ENCODE data around the gene XYLT1.

The XYLT1 gene

DNA sequence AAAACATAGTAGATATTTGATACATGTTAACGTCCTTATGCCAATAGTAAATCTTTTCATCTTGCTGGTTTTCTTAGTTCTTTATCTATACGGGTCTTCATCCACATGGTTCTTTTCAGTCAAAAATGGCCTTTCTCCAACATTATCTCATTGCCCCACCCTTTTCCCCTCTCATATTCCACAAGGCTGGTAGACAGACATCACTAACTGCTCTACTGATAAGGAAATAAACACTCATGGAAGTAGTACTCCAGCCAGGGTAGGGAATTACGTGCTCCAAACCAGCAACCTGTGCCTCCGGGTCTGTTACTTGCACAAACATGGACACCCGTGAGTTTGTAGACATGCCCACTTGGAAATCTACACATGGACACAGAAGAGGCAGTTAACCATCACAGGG, 141.4 kb downstream of the XYLT1 start:
- H3K56ac ChIP-seq (ENCODE audit: low read length), result no peak overlapping the region
- no peak overlapping the region for H3K23ac ChIP-seq (ENCODE audit: low read length)
- H4K5ac ChIP-seq (ENCODE audit: low read length), result no peak overlapping the region
- no peak for DNase-seq
- H3K79me2 ChIP-seq (ENCODE audit: control insufficient read depth, insufficient read depth, low read length), result no peaks in the 10 kb centered on the region
- H3K27ac ChIP-seq (ENCODE audit: low read depth, low read length), result no peak overlapping the region
- H3K27me3 ChIP-seq (ENCODE audit: insufficient read depth, low read length, poor library complexity), result no peaks in the 10 kb centered on the region
- no peak overlapping the region for H3K4me3 ChIP-seq (ENCODE audit: low read length)
- H3K79me1 ChIP-seq (ENCODE audit: low read length), result no peaks in the 10 kb centered on the region
- WGBS (ENCODE audit: extremely low coverage, insufficient coverage, low lambda C conversion rate), result no CpG with 5 or more reads among the region's 5 CpGs
- H2BK5ac ChIP-seq (ENCODE audit: low read length), result no peak overlapping the region
- H3K36me3 ChIP-seq (ENCODE audit: control insufficient read depth, insufficient read depth, low read length), result no peaks in the 10 kb centered on the region
- no peak overlapping the region for H3K4me2 ChIP-seq (ENCODE audit: low read length)
- no peak overlapping the region for H3K9ac ChIP-seq (ENCODE audit: low read length)
- H3K4ac ChIP-seq (ENCODE audit: low read depth, low read length), result no peak overlapping the region
- H2BK120ac ChIP-seq (ENCODE audit: low read depth, low read length), result no peak overlapping the region
- H3K18ac ChIP-seq (ENCODE audit: low read length), result no peak overlapping the region
- no peaks in the 10 kb centered on the region for H3K4me1 ChIP-seq (ENCODE audit: control insufficient read depth, low read depth, low read length)
- H4K8ac ChIP-seq (ENCODE audit: low read depth, low read length), result no peak overlapping the region
- H2BK15ac ChIP-seq (replicated peaks; ENCODE audit: low read depth), result no peak overlapping the region
- H2AK5ac ChIP-seq (ENCODE audit: low read length), result no peak overlapping the region

DNA sequence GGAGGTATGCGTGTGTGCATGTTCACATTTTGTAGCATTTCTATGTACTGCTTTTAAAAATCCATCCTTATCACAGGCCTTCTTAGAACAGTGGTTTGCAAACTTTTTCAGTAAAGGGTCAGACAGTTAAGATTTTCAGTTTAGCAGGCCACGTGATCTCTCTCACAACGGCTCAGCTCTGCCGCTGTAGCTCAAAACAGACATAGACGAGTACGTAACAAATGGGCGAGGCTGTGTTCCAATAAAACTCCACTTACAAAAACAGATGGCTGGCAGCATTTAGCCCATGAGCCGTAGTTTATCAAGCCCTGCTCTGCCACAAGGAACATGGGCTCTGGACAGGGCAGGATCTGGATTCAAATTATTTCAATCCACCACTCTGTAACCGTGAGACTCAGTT, 141.8 kb downstream of the XYLT1 start:
- H3K56ac ChIP-seq (ENCODE audit: low read length), result no peak overlapping the region
- H2BK120ac ChIP-seq (ENCODE audit: low read depth, low read length), result no peak overlapping the region
- no peak overlapping the region for H3K27ac ChIP-seq (ENCODE audit: low read depth, low read length)
- no peak overlapping the region for H3K9ac ChIP-seq (ENCODE audit: low read length)
- no peak overlapping the region for H3K18ac ChIP-seq (ENCODE audit: low read length)
- no peak overlapping the region for H3K4me2 ChIP-seq (ENCODE audit: low read length)
- no peak overlapping the region for H2BK5ac ChIP-seq (ENCODE audit: low read length)
- H3K79me1 ChIP-seq (ENCODE audit: low read length), result no peaks in the 10 kb centered on the region
- no peak overlapping the region for H4K8ac ChIP-seq (ENCODE audit: low read depth, low read length)
- H3K4ac ChIP-seq (ENCODE audit: low read depth, low read length), result no peak overlapping the region
- H3K27me3 ChIP-seq (ENCODE audit: insufficient read depth, low read length, poor library complexity), result no peaks in the 10 kb centered on the region
- no peak for DNase-seq
- H3K79me2 ChIP-seq (ENCODE audit: control insufficient read depth, insufficient read depth, low read length), result no peaks in the 10 kb centered on the region
- no peak overlapping the region for H4K5ac ChIP-seq (ENCODE audit: low read length)
- no peak overlapping the region for H2BK15ac ChIP-seq (replicated peaks; ENCODE audit: low read depth)
- WGBS (ENCODE audit: extremely low coverage, insufficient coverage, low lambda C conversion rate), result no CpG with 5 or more reads among the region's 9 CpGs
- H2AK5ac ChIP-seq (ENCODE audit: low read length), result no peak overlapping the region
- no peaks in the 10 kb centered on the region for H3K4me1 ChIP-seq (ENCODE audit: control insufficient read depth, low read depth, low read length)
- H3K36me3 ChIP-seq (ENCODE audit: control insufficient read depth, insufficient read depth, low read length), result no peaks in the 10 kb centered on the region
- H3K23ac ChIP-seq (ENCODE audit: low read length), result no peak overlapping the region
- H3K4me3 ChIP-seq (ENCODE audit: low read length), result no peak overlapping the region

GRCh38 chr16:17327664-17328335, 143.0 kb downstream of the XYLT1 start:
- WGBS (ENCODE audit: extremely low coverage, insufficient coverage, low lambda C conversion rate), result no CpG with 5 or more reads among the region's 10 CpGs

DNA sequence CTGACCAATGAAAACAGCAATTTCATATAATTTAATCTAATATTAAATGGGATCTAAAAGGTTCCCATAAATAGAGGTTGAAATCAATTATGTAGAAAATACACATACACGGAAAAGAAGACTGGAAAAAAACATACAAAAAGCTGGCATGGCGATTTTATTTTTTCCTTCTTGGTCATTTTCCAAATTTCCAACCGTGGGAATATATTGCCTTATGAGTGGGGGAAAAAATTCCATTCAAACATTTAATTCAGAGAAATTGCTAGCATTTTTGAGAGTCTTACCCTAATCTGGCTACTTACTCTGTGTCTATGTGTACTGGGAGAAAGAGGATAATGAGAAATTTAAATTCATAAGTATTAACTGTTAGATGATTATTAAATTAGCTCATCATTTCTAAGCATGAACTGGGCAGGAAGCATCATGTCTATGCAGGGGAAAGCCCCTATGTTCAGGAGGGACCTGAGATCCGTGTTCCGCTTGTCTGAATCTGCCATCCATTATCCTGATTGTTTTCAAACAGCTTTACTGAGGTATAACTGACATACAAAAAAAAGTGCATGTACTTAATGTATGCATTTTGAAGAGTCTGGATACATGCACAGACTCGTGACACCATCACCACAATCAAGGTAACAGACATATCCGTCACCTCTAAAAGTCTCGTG, 145.2 kb downstream of the XYLT1 start:
- peaks cover 3% of the 10 kb centered on the region for H3K79me1 ChIP-seq (ENCODE audit: low read length)
- no peak overlapping the region for H3K4me3 ChIP-seq (ENCODE audit: low read length)
- no peaks in the 10 kb centered on the region for H3K36me3 ChIP-seq (ENCODE audit: control insufficient read depth, insufficient read depth, low read length)
- no peak overlapping the region for H3K18ac ChIP-seq (ENCODE audit: low read length)
- no peak overlapping the region for H2BK5ac ChIP-seq (ENCODE audit: low read length)
- no peak overlapping the region for H3K4me2 ChIP-seq (ENCODE audit: low read length)
- no peak overlapping the region for H4K8ac ChIP-seq (ENCODE audit: low read depth, low read length)
- no peak overlapping the region for H3K23ac ChIP-seq (ENCODE audit: low read length)
- H3K27me3 ChIP-seq (ENCODE audit: insufficient read depth, low read length, poor library complexity), result no peaks in the 10 kb centered on the region
- no peak overlapping the region for H3K4ac ChIP-seq (ENCODE audit: low read depth, low read length)
- DNase-seq, result no peak
- H4K5ac ChIP-seq (ENCODE audit: low read length), result no peak overlapping the region
- H3K56ac ChIP-seq (ENCODE audit: low read length), result no peak overlapping the region
- H2AK5ac ChIP-seq (ENCODE audit: low read length), result no peak overlapping the region
- H3K4me1 ChIP-seq (ENCODE audit: control insufficient read depth, low read depth, low read length), result peaks cover 2% of the 10 kb centered on the region
- no peaks in the 10 kb centered on the region for H3K79me2 ChIP-seq (ENCODE audit: control insufficient read depth, insufficient read depth, low read length)
- H2BK120ac ChIP-seq (ENCODE audit: low read depth, low read length), result no peak overlapping the region
- H3K27ac ChIP-seq (ENCODE audit: low read depth, low read length), result no peak overlapping the region
- no CpG with 5 or more reads among the region's 8 CpGs for WGBS (ENCODE audit: extremely low coverage, insufficient coverage, low lambda C conversion rate)
- H2BK15ac ChIP-seq (replicated peaks; ENCODE audit: low read depth), result no peak overlapping the region
- no peak overlapping the region for H3K9ac ChIP-seq (ENCODE audit: low read length)

More at GRCh38 chr16:17327664-17328335, 143.0 kb downstream of the XYLT1 start:
- H3K4me2 ChIP-seq (ENCODE audit: low read length), result no peak overlapping the region
- H2AK5ac ChIP-seq (ENCODE audit: low read length), result no peak overlapping the region
- no peak overlapping the region for H3K27ac ChIP-seq (ENCODE audit: low read depth, low read length)
- H3K23ac ChIP-seq (ENCODE audit: low read length), result no peak overlapping the region
- no peak overlapping the region for H3K18ac ChIP-seq (ENCODE audit: low read length)
- no peak overlapping the region for H4K8ac ChIP-seq (ENCODE audit: low read depth, low read length)
- no peak for DNase-seq
- H2BK120ac ChIP-seq (ENCODE audit: low read depth, low read length), result no peak overlapping the region
- no peaks in the 10 kb centered on the region for H3K79me2 ChIP-seq (ENCODE audit: control insufficient read depth, insufficient read depth, low read length)
- no peaks in the 10 kb centered on the region for H3K79me1 ChIP-seq (ENCODE audit: low read length)
- no peak overlapping the region for H2BK5ac ChIP-seq (ENCODE audit: low read length)
- H3K56ac ChIP-seq (ENCODE audit: low read length), result no peak overlapping the region
- no peak overlapping the region for H3K9ac ChIP-seq (ENCODE audit: low read length)
- H3K4me3 ChIP-seq (ENCODE audit: low read length), result no peak overlapping the region
- no peaks in the 10 kb centered on the region for H3K36me3 ChIP-seq (ENCODE audit: control insufficient read depth, insufficient read depth, low read length)
- no peak overlapping the region for H2BK15ac ChIP-seq (replicated peaks; ENCODE audit: low read depth)
- H3K4me1 ChIP-seq (ENCODE audit: control insufficient read depth, low read depth, low read length), result peaks cover under 1% of the 10 kb centered on the region
- H3K27me3 ChIP-seq (ENCODE audit: insufficient read depth, low read length, poor library complexity), result no peaks in the 10 kb centered on the region
- no peak overlapping the region for H4K5ac ChIP-seq (ENCODE audit: low read length)
- H3K4ac ChIP-seq (ENCODE audit: low read depth, low read length), result no peak overlapping the region

- H3K79me1 ChIP-seq (ENCODE audit: low read length), result peaks cover 5% of the 10 kb centered on the region
- no peak overlapping the region for H3K4me2 ChIP-seq (ENCODE audit: low read length)
- no peak overlapping the region for H2BK15ac ChIP-seq (replicated peaks; ENCODE audit: low read depth)
- H3K4ac ChIP-seq (ENCODE audit: low read depth, low read length), result no peak overlapping the region
- peaks cover 2% of the 10 kb centered on the region for H3K4me1 ChIP-seq (ENCODE audit: control insufficient read depth, low read depth, low read length)
- H3K27ac ChIP-seq (ENCODE audit: low read depth, low read length), result no peak overlapping the region
- no peak overlapping the region for H2BK120ac ChIP-seq (ENCODE audit: low read depth, low read length)
- H3K79me2 ChIP-seq (ENCODE audit: control insufficient read depth, insufficient read depth, low read length), result no peaks in the 10 kb centered on the region
- no peak overlapping the region for H3K4me3 ChIP-seq (ENCODE audit: low read length)
- no peak overlapping the region for H4K8ac ChIP-seq (ENCODE audit: low read depth, low read length)
- H4K5ac ChIP-seq (ENCODE audit: low read length), result no peak overlapping the region
- H3K27me3 ChIP-seq (ENCODE audit: insufficient read depth, low read length, poor library complexity), result no peaks in the 10 kb centered on the region
- no peak overlapping the region for H2AK5ac ChIP-seq (ENCODE audit: low read length)
- H3K56ac ChIP-seq (ENCODE audit: low read length), result no peak overlapping the region
- H3K23ac ChIP-seq (ENCODE audit: low read length), result no peak overlapping the region
- no peak overlapping the region for H3K9ac ChIP-seq (ENCODE audit: low read length)
- H3K18ac ChIP-seq (ENCODE audit: low read length), result no peak overlapping the region
- H2BK5ac ChIP-seq (ENCODE audit: low read length), result no peak overlapping the region
- no peaks in the 10 kb centered on the region for H3K36me3 ChIP-seq (ENCODE audit: control insufficient read depth, insufficient read depth, low read length)
- DNase-seq, result no peak
- no CpG with 5 or more reads among the region's 10 CpGs for WGBS (ENCODE audit: extremely low coverage, insufficient coverage, low lambda C conversion rate)
Observed at GRCh38 chr16:17324451-17324850, 146.3 kb downstream of the XYLT1 start.
